ENCODE data around the gene PLS1. TPM values are rescaled to one million over a fixed set of nuclear protein-coding genes. Genes with fewer than 3 reads are reported as not detected.

The PLS1 gene
- total RNA-seq, 2 experiments from 2014 or later = 4.0 to 7.2 TPM

GRCh38 chr3:142642956-142643355 lies 46.8 kb downstream of the PLS1 start:
- H4K20me1 ChIP-seq (ENCODE audit: insufficient read depth, low read length) = no peaks in the 10 kb centered on the region
- no peaks in the 10 kb centered on the region for H3K9me2 ChIP-seq (ENCODE audit: insufficient read depth, low read length)
- H2AFZ ChIP-seq (ENCODE audit: low read length) = no peak overlapping the region
- intact Hi-C loops (cut with micrococcal nuclease; ENCODE audit: unreplicated experiment) = no loop called here
- H3K4me1 ChIP-seq (ENCODE audit: insufficient read depth, low read length, poor library complexity, severe bottlenecking) = no peaks in the 10 kb centered on the region
- ChIA-PET CTCF (ENCODE audit: unreplicated experiment) (no interaction called here), POLR2A (interaction anchor here (1.2 kb wide), 1 partner anchor 13 kb away, joined by 4 read pairs; no protein-coding TSS in a partner anchor)
- H3K9me3 ChIP-seq (ENCODE audit: low read length) = no peaks in the 10 kb centered on the region
- TF ChIP-seq CTCF (conservative IDR thresholded peaks at IDR 0.05; ENCODE audit: low read length) (no peak), EZH2phosphoT487 (IDR thresholded peaks at IDR 0.05; ENCODE audit: borderline replicate concordance, low read depth, low read length) (no peak)
- DNase-seq (ENCODE audit: low spot score) = no peak
- H3K36me3 ChIP-seq (ENCODE audit: insufficient read depth, low read length) = no peaks in the 10 kb centered on the region
- H3K79me2 ChIP-seq (ENCODE audit: insufficient read depth, low read depth, low read length) = no peaks in the 10 kb centered on the region
- no peak overlapping the region for H3K4me3 ChIP-seq (ENCODE audit: low read depth, low read length, poor library complexity, severe bottlenecking)
- no peak overlapping the region for H3K27ac ChIP-seq (ENCODE audit: low read depth, low read length, poor library complexity, severe bottlenecking)
- H3K4me2 ChIP-seq (ENCODE audit: low read length) = no peak overlapping the region
- BruUV-seq (replicated peaks) = no TSS peak

- Histone ChIP-seq H3K4me1 (ENCODE audit: insufficient read depth, low read length, poor library complexity, severe bottlenecking) (no peaks in the 10 kb centered on the region), H3K4me3 (ENCODE audit: low read depth, low read length, poor library complexity, severe bottlenecking) (no peak overlapping the region), H3K4me2 (ENCODE audit: low read length) (no peak overlapping the region), H3K9me2 (ENCODE audit: insufficient read depth, low read length) (no peaks in the 10 kb centered on the region), H3K79me2 (ENCODE audit: insufficient read depth, low read depth, low read length) (no peaks in the 10 kb centered on the region), H4K20me1 (ENCODE audit: insufficient read depth, low read length) (no peaks in the 10 kb centered on the region), H3K9me3 (ENCODE audit: low read length) (no peaks in the 10 kb centered on the region), H3K27ac (ENCODE audit: low read depth, low read length, poor library complexity, severe bottlenecking) (no peak overlapping the region), H2AFZ (ENCODE audit: low read length) (no peak overlapping the region), H3K36me3 (ENCODE audit: insufficient read depth, low read length) (no peaks in the 10 kb centered on the region)
- BruUV-seq (replicated peaks) = no TSS peak
- POLR2A ChIA-PET = no interaction called here
- no peak for TF ChIP-seq CTCF (conservative IDR thresholded peaks at IDR 0.05; ENCODE audit: low read length)
- TF ChIP-seq EZH2phosphoT487 (IDR thresholded peaks at IDR 0.05; ENCODE audit: borderline replicate concordance, low read depth, low read length) = no peak
- CTCF ChIA-PET (ENCODE audit: unreplicated experiment) = no interaction called here
- DNase-seq (ENCODE audit: low spot score) = no peak
- intact Hi-C loops (cut with micrococcal nuclease; ENCODE audit: unreplicated experiment) = no loop called here
Measured at GRCh38 chr3:142644502-142644901, 48.3 kb downstream of the PLS1 start.

GRCh38 chr3:142645236-142645793 lies 49.1 kb downstream of the PLS1 start:
- H2AFZ ChIP-seq (ENCODE audit: low read length) = no peak overlapping the region
- CTCF ChIA-PET (ENCODE audit: unreplicated experiment) = no interaction called here
- POLR2A ChIA-PET = interaction anchor here (0.5 to 1.6 kb wide), 3 partner anchors 16 to 80 kb away, joined by 3 to 4 read pairs (median 3); no protein-coding TSS in a partner anchor
- no peak for DNase-seq (ENCODE audit: low spot score)
- no peaks in the 10 kb centered on the region for H3K9me3 ChIP-seq (ENCODE audit: low read length)
- no peak overlapping the region for H3K4me3 ChIP-seq (ENCODE audit: low read depth, low read length, poor library complexity, severe bottlenecking)
- H3K36me3 ChIP-seq (ENCODE audit: insufficient read depth, low read length) = no peaks in the 10 kb centered on the region
- no peak for TF ChIP-seq EZH2phosphoT487 (IDR thresholded peaks at IDR 0.05; ENCODE audit: borderline replicate concordance, low read depth, low read length)
- no peak for TF ChIP-seq CTCF (conservative IDR thresholded peaks at IDR 0.05; ENCODE audit: low read length)
- BruUV-seq (replicated peaks) = no TSS peak
- no peaks in the 10 kb centered on the region for H3K79me2 ChIP-seq (ENCODE audit: insufficient read depth, low read depth, low read length)
- no peak overlapping the region for H3K27ac ChIP-seq (ENCODE audit: low read depth, low read length, poor library complexity, severe bottlenecking)
- H4K20me1 ChIP-seq (ENCODE audit: insufficient read depth, low read length) = no peaks in the 10 kb centered on the region
- no peaks in the 10 kb centered on the region for H3K4me1 ChIP-seq (ENCODE audit: insufficient read depth, low read length, poor library complexity, severe bottlenecking)
- intact Hi-C loops (cut with micrococcal nuclease; ENCODE audit: unreplicated experiment) = no loop called here
- no peak overlapping the region for H3K4me2 ChIP-seq (ENCODE audit: low read length)
- no peaks in the 10 kb centered on the region for H3K9me2 ChIP-seq (ENCODE audit: insufficient read depth, low read length)

Measured in OCI-LY7 (cell line).